HEK293 (cell line): Measurements from ENCODE around the gene HINT3.

Experiments used
- GLIS1 ChIP-seq: fragments of 450-650 bp; formaldehyde crosslinking; IDR thresholded peaks from 2 replicates; pipeline ENCODE4 v1.5.1; 2016; ENCODE audit warnings: missing biosample characterization, missing genetic modification characterization
- HOXA7 ChIP-seq: sonication (generic); formaldehyde crosslinking; IDR thresholded peaks from 2 replicates; pipeline ENCODE4 v1.8.1; 2022; ENCODE audit warnings: missing genetic modification reagents, borderline replicate concordance
- KLF1 ChIP-seq: fragments of 450-650 bp; formaldehyde crosslinking; IDR thresholded peaks from 2 replicates; pipeline ENCODE4 v1.5.1; 2016; ENCODE audit warnings: missing biosample characterization, missing genetic modification characterization
- KLF16 ChIP-seq: fragments of 450-650 bp; formaldehyde crosslinking; IDR thresholded peaks from 2 replicates; pipeline ENCODE4 v1.5.1; 2017; ENCODE audit warnings: missing biosample characterization, missing genetic modification characterization
- KLF8 ChIP-seq: fragments of 450-650 bp; formaldehyde crosslinking; IDR thresholded peaks from 2 replicates; pipeline ENCODE4 v1.5.1; 2016; ENCODE audit warnings: missing biosample characterization, missing genetic modification characterization
- MYNN ChIP-seq: fragments of 450-650 bp; formaldehyde crosslinking; IDR thresholded peaks from 2 replicates; pipeline ENCODE4 v1.5.1; 2016; ENCODE audit warnings: missing biosample characterization, missing genetic modification characterization, borderline replicate concordance
- SCRT2 ChIP-seq: fragments of 450-650 bp; formaldehyde crosslinking; IDR thresholded peaks from 2 replicates; pipeline ENCODE4 v1.5.1; 2016; ENCODE audit warnings: missing biosample characterization, missing genetic modification characterization
- ZBTB21 ChIP-seq: fragments of 450-650 bp; formaldehyde crosslinking; IDR thresholded peaks from 2 replicates; pipeline ENCODE4 v1.5.1; 2017; ENCODE audit warnings: missing biosample characterization, missing genetic modification characterization
- ZFP3 ChIP-seq: fragments of 450-650 bp; formaldehyde crosslinking; IDR thresholded peaks from 2 replicates; pipeline ENCODE4 v1.5.1; 2016; ENCODE audit warnings: low read depth, missing biosample characterization, missing genetic modification characterization
- ZNF114 ChIP-seq: fragments of 450-650 bp; formaldehyde crosslinking; IDR thresholded peaks from 2 replicates; pipeline ENCODE4 v1.5.0; 2017; ENCODE audit warnings: missing biosample characterization, missing genetic modification characterization
- ZNF202 ChIP-seq: fragments of 450-650 bp; formaldehyde crosslinking; IDR thresholded peaks from 2 replicates; pipeline ENCODE4 v1.5.1; 2016; ENCODE audit warnings: missing biosample characterization, missing genetic modification characterization, borderline replicate concordance
- ZNF221 ChIP-seq: fragments of 450-650 bp; formaldehyde crosslinking; IDR thresholded peaks from 2 replicates; pipeline ENCODE4 v1.5.1; 2017; ENCODE audit warnings: missing biosample characterization, missing genetic modification characterization, borderline replicate concordance
- ZNF239 ChIP-seq: fragments of 450-650 bp; formaldehyde crosslinking; IDR thresholded peaks from 2 replicates; pipeline ENCODE4 v1.5.1; 2016; ENCODE audit warnings: missing biosample characterization, missing genetic modification characterization
- ZNF24 ChIP-seq: fragments of 450-650 bp; formaldehyde crosslinking; IDR thresholded peaks from 2 replicates; pipeline ENCODE4 v1.5.1; 2016; ENCODE audit warnings: missing biosample characterization, missing genetic modification characterization
- ZNF350 ChIP-seq: fragments of 450-650 bp; formaldehyde crosslinking; IDR thresholded peaks from 2 replicates; pipeline ENCODE4 v1.5.0; 2017; ENCODE audit warnings: missing biosample characterization, mild to moderate bottlenecking, missing genetic modification characterization
- ZNF366 ChIP-seq: fragments of 450-650 bp; formaldehyde crosslinking; conservative IDR thresholded peaks from 2 replicates; pipeline ENCODE4 v1.5.1; 2016; ENCODE audit warnings: missing biosample characterization, missing genetic modification characterization
- ZNF391 ChIP-seq: fragments of 450-650 bp; formaldehyde crosslinking; IDR thresholded peaks from 2 replicates; pipeline ENCODE4 v1.5.1; 2016; ENCODE audit warnings: low read depth, missing biosample characterization, missing genetic modification characterization, borderline replicate concordance
- ZNF433 ChIP-seq: fragments of 450-650 bp; formaldehyde crosslinking; IDR thresholded peaks from 2 replicates; pipeline ENCODE4 v1.5.1; 2016; ENCODE audit warnings: missing biosample characterization, missing genetic modification characterization, low read depth
- ZNF529 ChIP-seq: fragments of 450-650 bp; formaldehyde crosslinking; IDR thresholded peaks from 2 replicates; pipeline ENCODE4 v1.5.1; 2017; ENCODE audit warnings: missing genetic modification characterization, missing biosample characterization; ENCODE audit not compliant: insufficient replicate concordance
- ZNF629 ChIP-seq: fragments of 450-650 bp; formaldehyde crosslinking; IDR thresholded peaks from 2 replicates; pipeline ENCODE4 v1.5.1; 2017; ENCODE audit warnings: missing biosample characterization, missing genetic modification characterization
- ZNF768 ChIP-seq: fragments of 450-650 bp; formaldehyde crosslinking; IDR thresholded peaks from 2 replicates; pipeline ENCODE4 v1.5.1; 2018; ENCODE audit warnings: missing biosample characterization, mild to moderate bottlenecking, missing genetic modification characterization
- ZSCAN30 ChIP-seq: fragments of 450-650 bp; IDR thresholded peaks from 2 replicates; pipeline ENCODE4 v1.5.1; 2018; ENCODE audit warnings: missing biosample characterization, mild to moderate bottlenecking, missing genetic modification characterization, moderate library complexity
- TF ChIP-seq, protein P1 (sequence below): fragments of 450-650 bp; formaldehyde crosslinking; IDR thresholded peaks from 2 replicates; pipeline ENCODE4 v1.5.1; 2016; ENCODE audit warnings: missing biosample characterization, missing genetic modification characterization
- TF ChIP-seq, protein P2 (sequence below): fragments of 450-650 bp; formaldehyde crosslinking; IDR thresholded peaks from 2 replicates; pipeline ENCODE4 v1.5.1; 2016; ENCODE audit warnings: missing biosample characterization, missing genetic modification characterization
- TF ChIP-seq, protein P3 (sequence below): fragments of 450-650 bp; formaldehyde crosslinking; IDR thresholded peaks from 2 replicates; pipeline ENCODE4 v1.5.1; 2016; ENCODE audit warnings: missing biosample characterization, missing genetic modification characterization
- TF ChIP-seq, protein P4 (sequence below): fragments of 450-650 bp; formaldehyde crosslinking; IDR thresholded peaks from 2 replicates; pipeline ENCODE4 v1.5.1; 2016; ENCODE audit warnings: missing biosample characterization, missing genetic modification characterization, low read depth
- TF ChIP-seq, protein P5 (sequence below): fragments of 450-650 bp; formaldehyde crosslinking; IDR thresholded peaks from 2 replicates; pipeline ENCODE4 v1.5.0; 2017; ENCODE audit warnings: missing biosample characterization, missing genetic modification characterization, borderline replicate concordance
- TF ChIP-seq, protein P6 (sequence below): fragments of 450-650 bp; formaldehyde crosslinking; IDR thresholded peaks from 2 replicates; pipeline ENCODE4 v1.5.1; 2017; ENCODE audit warnings: missing biosample characterization, mild to moderate bottlenecking, missing genetic modification characterization, moderate library complexity

Gene HINT3

DNA sequence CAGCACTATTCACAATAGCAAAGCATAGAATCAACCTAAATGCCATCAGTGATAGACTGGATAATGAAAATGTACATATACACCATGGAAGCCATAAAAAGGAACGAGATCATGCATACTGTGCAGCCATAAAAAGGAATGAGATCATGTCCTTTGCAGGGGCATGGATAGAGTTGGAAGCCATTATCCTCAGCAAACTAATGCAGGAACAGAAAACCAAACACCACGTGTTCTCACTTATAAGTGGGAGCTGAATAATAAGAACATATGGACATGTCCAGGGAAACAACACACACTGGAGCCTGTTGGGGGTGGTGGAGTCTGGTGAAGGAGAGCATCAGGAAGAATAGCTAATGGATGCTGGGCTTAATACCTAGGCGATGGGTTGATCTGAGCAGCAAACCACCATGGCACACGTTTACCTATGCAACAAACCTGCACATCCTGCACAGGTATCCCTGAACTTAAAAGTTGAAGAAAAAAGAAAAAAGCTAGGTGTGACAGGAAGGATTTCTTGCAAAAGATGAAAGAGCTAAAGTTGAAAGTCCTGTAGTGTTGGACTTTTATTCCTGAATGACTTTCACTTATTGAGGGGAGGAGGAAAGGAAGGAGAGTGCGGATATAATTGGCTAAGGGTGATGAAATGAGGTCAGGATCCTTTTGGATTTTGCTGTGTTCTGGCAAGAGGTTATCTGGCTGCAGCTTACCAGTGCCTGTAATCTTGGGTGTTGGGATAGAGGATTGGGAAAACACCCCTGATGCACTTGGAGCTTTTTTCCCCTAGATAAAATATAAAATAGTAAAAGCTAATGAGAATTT, 38.3 kb downstream of the HINT3 start (continued):
- TF ChIP-seq ZNF629 (peak; percentile 65), ZSCAN30 (tag by site-specific recombination) (peak; percentile 57; the same call in 1 of the 2 replicates), HOXA7 (CRISPR knock-in tag) (no peak), KLF1 (tag by site-specific recombination) (no peak), ZNF350 (tag by site-specific recombination) (no peak), ZBTB21 (tag by site-specific recombination) (no peak), ZNF529 (tag by site-specific recombination) (no peak), ZNF366 (tag by site-specific recombination) (peak; percentile 53), ZNF768 (tag by site-specific recombination) (no peak), ZFP3 (no peak), KLF16 (tag by site-specific recombination) (no peak), ZNF114 (tag by site-specific recombination) (no peak), ZNF202 (tag by site-specific recombination) (no peak), ZNF239 (no peak), ZNF24 (tag by site-specific recombination) (no peak; the same call in 1 of the 2 replicates), ZNF391 (tag by site-specific recombination) (no peak), ZNF433 (no peak), SCRT2 (tag by site-specific recombination) (no peak), MYNN (peak; percentile 94), KLF8 (tag by site-specific recombination) (no peak), GLIS1 (tag by site-specific recombination) (peak; percentile 8; the same call in 1 of the 2 replicates), ZNF221 (tag by site-specific recombination) (no peak)
- TF ChIP-seq, protein P1, sequence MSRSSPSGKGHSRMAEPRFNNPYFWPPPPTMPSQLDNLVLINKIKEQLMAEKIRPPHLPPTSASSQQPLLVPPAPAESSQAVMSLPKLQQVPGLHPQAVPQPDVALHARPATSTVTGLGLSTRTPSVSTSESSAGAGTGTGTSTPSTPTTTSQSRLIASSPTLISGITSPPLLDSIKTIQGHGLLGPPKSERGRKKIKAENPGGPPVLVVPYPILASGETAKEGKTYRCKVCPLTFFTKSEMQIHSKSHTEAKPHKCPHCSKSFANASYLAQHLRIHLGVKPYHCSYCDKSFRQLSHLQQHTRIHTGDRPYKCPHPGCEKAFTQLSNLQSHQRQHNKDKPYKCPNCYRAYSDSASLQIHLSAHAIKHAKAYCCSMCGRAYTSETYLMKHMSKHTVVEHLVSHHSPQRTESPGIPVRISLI: no peak
- TF ChIP-seq, protein P2, sequence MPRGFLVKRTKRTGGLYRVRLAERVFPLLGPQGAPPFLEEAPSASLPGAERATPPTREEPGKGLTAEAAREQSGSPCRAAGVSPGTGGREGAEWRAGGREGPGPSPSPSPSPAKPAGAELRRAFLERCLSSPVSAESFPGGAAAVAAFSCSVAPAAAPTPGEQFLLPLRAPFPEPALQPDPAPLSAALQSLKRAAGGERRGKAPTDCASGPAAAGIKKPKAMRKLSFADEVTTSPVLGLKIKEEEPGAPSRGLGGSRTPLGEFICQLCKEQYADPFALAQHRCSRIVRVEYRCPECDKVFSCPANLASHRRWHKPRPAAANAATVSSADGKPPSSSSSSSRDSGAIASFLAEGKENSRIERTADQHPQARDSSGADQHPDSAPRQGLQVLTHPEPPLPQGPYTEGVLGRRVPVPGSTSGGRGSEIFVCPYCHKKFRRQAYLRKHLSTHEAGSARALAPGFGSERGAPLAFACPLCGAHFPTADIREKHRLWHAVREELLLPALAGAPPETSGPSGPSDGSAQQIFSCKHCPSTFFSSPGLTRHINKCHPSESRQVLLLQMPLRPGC: 0 out of 2 replicates have a peak, but pooled peaks have one; percentile 20
- TF ChIP-seq, protein P3, sequence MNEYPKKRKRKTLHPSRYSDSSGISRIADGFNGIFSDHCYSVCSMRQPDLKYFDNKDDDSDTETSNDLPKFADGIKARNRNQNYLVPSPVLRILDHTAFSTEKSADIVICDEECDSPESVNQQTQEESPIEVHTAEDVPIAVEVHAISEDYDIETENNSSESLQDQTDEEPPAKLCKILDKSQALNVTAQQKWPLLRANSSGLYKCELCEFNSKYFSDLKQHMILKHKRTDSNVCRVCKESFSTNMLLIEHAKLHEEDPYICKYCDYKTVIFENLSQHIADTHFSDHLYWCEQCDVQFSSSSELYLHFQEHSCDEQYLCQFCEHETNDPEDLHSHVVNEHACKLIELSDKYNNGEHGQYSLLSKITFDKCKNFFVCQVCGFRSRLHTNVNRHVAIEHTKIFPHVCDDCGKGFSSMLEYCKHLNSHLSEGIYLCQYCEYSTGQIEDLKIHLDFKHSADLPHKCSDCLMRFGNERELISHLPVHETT (tag by site-specific recombination): peak; percentile 88
- TF ChIP-seq, protein P4, sequence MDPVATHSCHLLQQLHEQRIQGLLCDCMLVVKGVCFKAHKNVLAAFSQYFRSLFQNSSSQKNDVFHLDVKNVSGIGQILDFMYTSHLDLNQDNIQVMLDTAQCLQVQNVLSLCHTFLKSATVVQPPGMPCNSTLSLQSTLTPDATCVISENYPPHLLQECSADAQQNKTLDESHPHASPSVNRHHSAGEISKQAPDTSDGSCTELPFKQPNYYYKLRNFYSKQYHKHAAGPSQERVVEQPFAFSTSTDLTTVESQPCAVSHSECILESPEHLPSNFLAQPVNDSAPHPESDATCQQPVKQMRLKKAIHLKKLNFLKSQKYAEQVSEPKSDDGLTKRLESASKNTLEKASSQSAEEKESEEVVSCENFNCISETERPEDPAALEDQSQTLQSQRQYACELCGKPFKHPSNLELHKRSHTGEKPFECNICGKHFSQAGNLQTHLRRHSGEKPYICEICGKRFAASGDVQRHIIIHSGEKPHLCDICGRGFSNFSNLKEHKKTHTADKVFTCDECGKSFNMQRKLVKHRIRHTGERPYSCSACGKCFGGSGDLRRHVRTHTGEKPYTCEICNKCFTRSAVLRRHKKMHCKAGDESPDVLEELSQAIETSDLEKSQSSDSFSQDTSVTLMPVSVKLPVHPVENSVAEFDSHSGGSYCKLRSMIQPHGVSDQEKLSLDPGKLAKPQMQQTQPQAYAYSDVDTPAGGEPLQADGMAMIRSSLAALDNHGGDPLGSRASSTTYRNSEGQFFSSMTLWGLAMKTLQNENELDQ (tag by site-specific recombination): no peak
- TF ChIP-seq, protein P5, sequence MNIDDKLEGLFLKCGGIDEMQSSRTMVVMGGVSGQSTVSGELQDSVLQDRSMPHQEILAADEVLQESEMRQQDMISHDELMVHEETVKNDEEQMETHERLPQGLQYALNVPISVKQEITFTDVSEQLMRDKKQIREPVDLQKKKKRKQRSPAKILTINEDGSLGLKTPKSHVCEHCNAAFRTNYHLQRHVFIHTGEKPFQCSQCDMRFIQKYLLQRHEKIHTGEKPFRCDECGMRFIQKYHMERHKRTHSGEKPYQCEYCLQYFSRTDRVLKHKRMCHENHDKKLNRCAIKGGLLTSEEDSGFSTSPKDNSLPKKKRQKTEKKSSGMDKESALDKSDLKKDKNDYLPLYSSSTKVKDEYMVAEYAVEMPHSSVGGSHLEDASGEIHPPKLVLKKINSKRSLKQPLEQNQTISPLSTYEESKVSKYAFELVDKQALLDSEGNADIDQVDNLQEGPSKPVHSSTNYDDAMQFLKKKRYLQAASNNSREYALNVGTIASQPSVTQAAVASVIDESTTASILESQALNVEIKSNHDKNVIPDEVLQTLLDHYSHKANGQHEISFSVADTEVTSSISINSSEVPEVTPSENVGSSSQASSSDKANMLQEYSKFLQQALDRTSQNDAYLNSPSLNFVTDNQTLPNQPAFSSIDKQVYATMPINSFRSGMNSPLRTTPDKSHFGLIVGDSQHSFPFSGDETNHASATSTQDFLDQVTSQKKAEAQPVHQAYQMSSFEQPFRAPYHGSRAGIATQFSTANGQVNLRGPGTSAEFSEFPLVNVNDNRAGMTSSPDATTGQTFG (tag by site-specific recombination): no peak
- TF ChIP-seq, protein P6, sequence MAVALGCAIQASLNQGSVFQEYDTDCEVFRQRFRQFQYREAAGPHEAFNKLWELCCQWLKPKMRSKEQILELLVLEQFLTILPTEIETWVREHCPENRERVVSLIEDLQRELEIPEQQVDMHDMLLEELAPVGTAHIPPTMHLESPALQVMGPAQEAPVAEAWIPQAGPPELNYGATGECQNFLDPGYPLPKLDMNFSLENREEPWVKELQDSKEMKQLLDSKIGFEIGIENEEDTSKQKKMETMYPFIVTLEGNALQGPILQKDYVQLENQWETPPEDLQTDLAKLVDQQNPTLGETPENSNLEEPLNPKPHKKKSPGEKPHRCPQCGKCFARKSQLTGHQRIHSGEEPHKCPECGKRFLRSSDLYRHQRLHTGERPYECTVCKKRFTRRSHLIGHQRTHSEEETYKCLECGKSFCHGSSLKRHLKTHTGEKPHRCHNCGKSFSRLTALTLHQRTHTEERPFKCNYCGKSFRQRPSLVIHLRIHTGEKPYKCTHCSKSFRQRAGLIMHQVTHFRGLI: no peak
